ENCODE measurements around the gene HSD17B1. TPM values are rescaled to one million over a fixed set of nuclear protein-coding genes. Genes with fewer than 3 reads are reported as not detected.
"Not testable (repeated sequence)": the region's sequence is repeated elsewhere in the genome, so short reads cannot be mapped to it uniquely, and the experiment has no call there.

HSD17B1 gene, protein sequence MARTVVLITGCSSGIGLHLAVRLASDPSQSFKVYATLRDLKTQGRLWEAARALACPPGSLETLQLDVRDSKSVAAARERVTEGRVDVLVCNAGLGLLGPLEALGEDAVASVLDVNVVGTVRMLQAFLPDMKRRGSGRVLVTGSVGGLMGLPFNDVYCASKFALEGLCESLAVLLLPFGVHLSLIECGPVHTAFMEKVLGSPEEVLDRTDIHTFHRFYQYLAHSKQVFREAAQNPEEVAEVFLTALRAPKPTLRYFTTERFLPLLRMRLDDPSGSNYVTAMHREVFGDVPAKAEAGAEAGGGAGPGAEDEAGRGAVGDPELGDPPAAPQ
- total RNA-seq: 1 to 10 TPM in 2 of 4 donors, under 1 TPM in 2; 0.16 to 5.3 (median 0.86) TPM
- polyA plus RNA-seq: 1 to 10 TPM; 1.2 to 1.7 (median 1.4) TPM

DNA sequence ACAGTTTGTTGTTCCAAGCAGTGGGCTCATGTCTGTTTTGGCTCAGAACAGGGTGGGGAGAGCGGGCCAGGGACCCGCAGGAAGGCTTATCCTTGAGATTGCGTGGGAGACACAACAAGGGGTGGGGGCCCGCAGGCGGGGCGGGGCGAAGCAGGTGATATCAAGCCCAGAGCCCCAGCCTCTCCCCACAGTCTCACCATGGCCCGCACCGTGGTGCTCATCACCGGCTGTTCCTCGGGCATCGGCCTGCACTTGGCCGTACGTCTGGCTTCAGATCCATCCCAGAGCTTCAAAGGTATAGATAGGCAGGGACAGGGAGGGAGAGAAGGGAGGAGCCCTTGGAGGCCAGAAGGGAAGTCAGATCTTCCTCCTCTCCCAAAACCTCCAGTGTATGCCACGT is at the start of gene HSD17B1:
Gene HSD17B1 (plus strand): TSS at position 188 of the 400 bp plus-strand sequence. CDS start 11 bp downstream, at position 199.
- H3K36me3 ChIP-seq; DNase-seq; H3K9me3 ChIP-seq; intact Hi-C loops (cut with DNase I); H3K27me3 ChIP-seq: not testable (repeated sequence)
- WGBS, 2 donors: 90 to 93% methylated on average over 15 of the region's 15 CpGs
- H3K4me3 ChIP-seq: peak within 1 kb of the TSS in 3 of 4 donors; percentile 75 to 81 (median 77)
- H3K4me1 ChIP-seq: peaks cover 0 to 43% (median 34%) of the 10 kb centered on the region in 4 donors
- H3K27ac ChIP-seq: peak within 1 kb of the TSS in 2 of 4 donors; percentile 84 to 87

DNA sequence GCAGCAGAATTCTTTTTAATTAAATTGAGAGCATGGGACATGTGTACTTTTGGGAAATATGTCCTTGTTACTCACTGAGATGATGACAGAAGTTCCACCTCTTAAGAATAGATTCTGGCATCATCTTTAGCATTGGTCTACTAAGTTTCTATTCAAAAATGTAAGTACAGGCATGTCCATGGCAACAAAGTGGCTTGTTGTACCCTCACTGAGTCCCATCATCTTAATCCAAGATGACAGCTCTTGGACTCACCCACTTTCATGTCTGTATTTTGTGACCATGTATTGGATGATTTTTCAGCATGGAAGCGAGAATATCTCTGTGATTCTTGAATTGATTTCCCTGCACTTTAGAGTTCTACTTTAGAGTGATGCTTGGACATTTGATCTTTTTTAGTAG is 49.8 kb upstream of the HSD17B1 start:
- peaks cover 15 to 92% (median 63%) of the 10 kb centered on the region in 4 donors for H3K36me3 ChIP-seq
- no peak overlapping the region for H3K27ac ChIP-seq
- H3K4me1 ChIP-seq: peaks cover 0 to 8% (median 3%) of the 10 kb centered on the region in 4 donors
- H3K27me3 ChIP-seq: no peaks in the 10 kb centered on the region
- intact Hi-C loops (cut with DNase I): no loop called here
- no peak for DNase-seq
- H3K9me3 ChIP-seq: no peaks in the 10 kb centered on the region
- 99 to 100% methylated on average over 1 of the region's 1 CpG for WGBS, 2 donors
- TF ChIP-seq POLR2A (IDR thresholded peaks at IDR 0.05) (no peak), POLR2AphosphoS5 (IDR thresholded peaks at IDR 0.05) (no peak), EP300 (IDR thresholded peaks at IDR 0.05) (no peak)
- TF ChIP-seq, protein P1, sequence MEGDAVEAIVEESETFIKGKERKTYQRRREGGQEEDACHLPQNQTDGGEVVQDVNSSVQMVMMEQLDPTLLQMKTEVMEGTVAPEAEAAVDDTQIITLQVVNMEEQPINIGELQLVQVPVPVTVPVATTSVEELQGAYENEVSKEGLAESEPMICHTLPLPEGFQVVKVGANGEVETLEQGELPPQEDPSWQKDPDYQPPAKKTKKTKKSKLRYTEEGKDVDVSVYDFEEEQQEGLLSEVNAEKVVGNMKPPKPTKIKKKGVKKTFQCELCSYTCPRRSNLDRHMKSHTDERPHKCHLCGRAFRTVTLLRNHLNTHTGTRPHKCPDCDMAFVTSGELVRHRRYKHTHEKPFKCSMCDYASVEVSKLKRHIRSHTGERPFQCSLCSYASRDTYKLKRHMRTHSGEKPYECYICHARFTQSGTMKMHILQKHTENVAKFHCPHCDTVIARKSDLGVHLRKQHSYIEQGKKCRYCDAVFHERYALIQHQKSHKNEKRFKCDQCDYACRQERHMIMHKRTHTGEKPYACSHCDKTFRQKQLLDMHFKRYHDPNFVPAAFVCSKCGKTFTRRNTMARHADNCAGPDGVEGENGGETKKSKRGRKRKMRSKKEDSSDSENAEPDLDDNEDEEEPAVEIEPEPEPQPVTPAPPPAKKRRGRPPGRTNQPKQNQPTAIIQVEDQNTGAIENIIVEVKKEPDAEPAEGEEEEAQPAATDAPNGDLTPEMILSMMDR (IDR thresholded peaks at IDR 0.05): no peak
- no peak overlapping the region for H3K4me3 ChIP-seq

GRCh38 chr17:42507671-42508070 is 45.1 kb upstream of the HSD17B1 start:
- intact Hi-C loops (cut with DNase I): no loop called here
- TF ChIP-seq, protein P1 (IDR thresholded peaks at IDR 0.05): no peak
- TF ChIP-seq EP300 (IDR thresholded peaks at IDR 0.05) (no peak), POLR2A (IDR thresholded peaks at IDR 0.05) (no peak), POLR2AphosphoS5 (IDR thresholded peaks at IDR 0.05) (no peak)
- DNase-seq: no peak
- peaks cover 0 to 13% (median 3%) of the 10 kb centered on the region in 4 donors for H3K4me1 ChIP-seq
- no peak overlapping the region for H3K27ac ChIP-seq
- H3K36me3 ChIP-seq: peaks cover 0 to 75% (median 46%) of the 10 kb centered on the region in 4 donors
- H3K4me3 ChIP-seq: no peak overlapping the region
- WGBS, 2 donors: 98% methylated on average over 4 of the region's 4 CpGs
- H3K27me3 ChIP-seq: no peaks in the 10 kb centered on the region
- no peaks in the 10 kb centered on the region for H3K9me3 ChIP-seq

DNA sequence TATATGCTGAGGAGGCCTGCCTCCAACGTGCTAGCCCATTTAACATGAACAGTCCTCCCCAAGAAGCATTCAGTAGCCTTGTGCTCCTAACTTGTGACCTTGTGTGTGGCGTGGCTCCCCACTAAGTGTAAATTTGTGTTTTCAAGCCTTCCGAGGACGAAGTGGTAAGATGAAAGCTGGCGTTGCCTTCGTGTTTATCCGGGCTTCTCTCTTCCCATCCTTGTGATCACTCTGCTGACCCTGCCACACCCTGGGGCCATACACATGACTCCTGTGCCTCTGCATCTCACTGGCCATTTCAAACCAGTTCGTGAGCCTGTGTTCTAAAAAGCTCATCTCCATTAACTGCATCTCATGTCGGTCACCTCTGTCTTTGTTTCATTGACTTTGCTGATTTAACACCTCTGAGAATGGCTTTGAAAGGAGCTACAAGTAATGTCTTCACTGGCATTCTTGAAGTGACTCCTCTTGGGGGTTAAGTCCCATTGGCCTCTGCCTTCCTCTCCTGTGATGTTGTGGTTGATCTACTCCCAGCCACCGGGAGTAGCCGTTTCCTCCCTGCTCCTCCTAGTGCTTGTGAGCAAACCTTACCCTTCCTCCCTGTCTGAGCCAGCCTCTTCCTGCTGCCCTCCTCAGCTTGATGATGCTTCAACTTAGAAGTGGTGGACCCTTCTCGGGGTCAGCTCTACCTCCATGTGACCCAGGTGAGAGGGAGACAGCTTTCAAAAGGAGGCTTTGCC is 44.1 kb upstream of the HSD17B1 start:
- Histone ChIP-seq H3K27ac (no peak overlapping the region), H3K4me1 (peaks cover 0 to 15% (median 3%) of the 10 kb centered on the region in 4 donors), H3K4me3 (no peak overlapping the region), H3K27me3 (no peaks in the 10 kb centered on the region), H3K36me3 (peaks cover 0 to 67% (median 39%) of the 10 kb centered on the region in 4 donors), H3K9me3 (no peaks in the 10 kb centered on the region)
- 74 to 77% methylated on average over 12 of the region's 12 CpGs for WGBS, 2 donors
- TF ChIP-seq EP300 (IDR thresholded peaks at IDR 0.05) (no peak), POLR2A (IDR thresholded peaks at IDR 0.05) (no peak)
- TF ChIP-seq, protein P1 (IDR thresholded peaks at IDR 0.05): no peak
- DNase-seq: peak; percentile 51
- intact Hi-C loops (cut with DNase I): no loop called here

- intact Hi-C loops (cut with DNase I): no loop called here
- Histone ChIP-seq H3K36me3 (peaks cover 7 to 67% (median 39%) of the 10 kb centered on the region in 4 donors), H3K27ac (no peak overlapping the region), H3K9me3 (no peaks in the 10 kb centered on the region), H3K27me3 (no peaks in the 10 kb centered on the region), H3K4me1 (peaks cover 0 to 15% (median 3%) of the 10 kb centered on the region in 4 donors), H3K4me3 (no peak overlapping the region)
- TF ChIP-seq, protein P1 (IDR thresholded peaks at IDR 0.05): no peak
- TF ChIP-seq POLR2AphosphoS5 (IDR thresholded peaks at IDR 0.05): no peak
- no peak for TF ChIP-seq EP300 (IDR thresholded peaks at IDR 0.05)
- TF ChIP-seq POLR2A (IDR thresholded peaks at IDR 0.05): no peak
- 20 to 69% methylated on average over 5 of the region's 5 CpGs for WGBS, 2 donors
- peak; percentile 38 for DNase-seq
These were observed 43.3 kb upstream of the HSD17B1 start for GRCh38 chr17:42509409-42509808.

Data from sigmoid colon (tissue), 7 donors.